GM19395 (cell line): ENCODE data around the gene GAMT.

Source experiments
- ATAC-seq: cut with Tn5 transposase; IDR thresholded peaks from one replicate; pipeline ENCODE4 v1.9.1; 2021; ENCODE audit warnings: mild to moderate bottlenecking, moderate library complexity; ENCODE audit not compliant: unreplicated experiment

GAMT gene

GRCh38 chr19:1349211-1349610 lies 52.1 kb downstream of the GAMT start:
- no peak for ATAC-seq
